ENCODE measurements around the gene ISCU. TPM values are rescaled to one million over a fixed set of nuclear protein-coding genes. Genes with fewer than 3 reads are reported as not detected.
"Not testable (repeated sequence)": the region's sequence is repeated elsewhere in the genome, so short reads cannot be mapped to it uniquely, and the experiment has no call there.

The ISCU gene
- total and polyA plus RNA-seq, 9 of the 15 experiments (the other 6 are each of a cell fraction or from before 2014, with no cell fraction given): 15.9 to 92.5 (median 77.3) TPM

DNA sequence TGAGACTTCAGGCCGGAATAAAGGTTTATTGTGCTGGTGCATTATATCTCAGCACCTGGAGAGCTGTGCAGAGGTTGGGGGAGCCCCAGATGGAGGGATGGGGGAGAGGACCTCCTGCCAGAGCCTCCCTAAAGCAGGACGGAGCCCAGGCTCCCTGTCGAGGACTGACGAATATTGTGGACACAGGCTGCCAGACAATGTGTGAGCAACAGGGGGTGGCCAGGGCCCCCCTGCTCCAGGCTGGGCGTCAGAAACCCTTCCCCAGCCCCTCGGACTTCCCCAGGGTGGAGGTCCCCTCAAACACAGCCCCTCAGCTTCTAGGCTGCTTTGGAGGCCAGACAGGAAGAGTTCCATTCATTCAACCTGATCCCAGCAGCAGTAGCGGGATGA lies 27.4 kb downstream of the ISCU start (continued):
- TF ChIP-seq, protein P1, sequence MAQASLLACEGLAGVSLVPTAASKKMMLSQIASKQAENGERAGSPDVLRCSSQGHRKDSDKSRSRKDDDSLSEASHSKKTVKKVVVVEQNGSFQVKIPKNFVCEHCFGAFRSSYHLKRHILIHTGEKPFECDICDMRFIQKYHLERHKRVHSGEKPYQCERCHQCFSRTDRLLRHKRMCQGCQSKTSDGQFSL (CRISPR knock-in tag; IDR thresholded peaks at IDR 0.05): no peak
- TF ChIP-seq, protein P1 (tag; IDR thresholded peaks at IDR 0.05): no peak
- TF ChIP-seq GATAD2B (IDR thresholded peaks at IDR 0.05; ENCODE audit: borderline replicate concordance) (no peak), NFYB (IDR thresholded peaks at IDR 0.05; ENCODE audit: extremely low read depth, insufficient read length) (no peak), DPF2 (IDR thresholded peaks at IDR 0.05) (no peak), IRF1 (CRISPR knock-in tag; IDR thresholded peaks at IDR 0.05; ENCODE audit: borderline replicate concordance) (no peak), ZFP30 (CRISPR knock-in tag; IDR thresholded peaks at IDR 0.05; ENCODE audit: borderline replicate concordance) (no peak), KAT8 (IDR thresholded peaks at IDR 0.05; ENCODE audit: low read depth) (no peak), GATA2 (CRISPR knock-in tag; IDR thresholded peaks at IDR 0.05) (no peak)

- POLR2A ChIA-PET: interaction anchor here (0.6 kb wide), 1 partner anchor 306 kb away, joined by 3 read pairs; no protein-coding TSS in a partner anchor
Measured at GRCh38 chr12:108590463-108590862, 28.1 kb downstream of the ISCU start.

More at GRCh38 chr12:108590463-108590862, 28.1 kb downstream of the ISCU start:
- Histone ChIP-seq H3K4me1 (replicated peaks in 1 of 2; ENCODE audit: control insufficient read depth in 2 of 2, insufficient read depth in 2 of 2, low read length in 2 of 2) (peaks cover 0 to 24% of the 10 kb centered on the region in 2 experiments; a peak in 1 of 5 replicates), H3K27me3 (ENCODE audit: control insufficient read depth in 2 of 2, insufficient read depth in 2 of 2, low read length in 2 of 2) (peaks cover 0 to 24% of the 10 kb centered on the region in 2 experiments; a peak in 3 of 5 replicates)
- intact Hi-C loops (cut with micrococcal nuclease); H3K79me2 ChIP-seq (ENCODE audit: control insufficient read depth, insufficient read depth, low read length); H3K4me2 ChIP-seq (ENCODE audit: insufficient read depth, low read length); BruUV-seq (replicated peaks); DNase-seq (ENCODE audit: extremely low read depth in 1 of 4, low spot score in 3 of 4); H3K9me3 ChIP-seq (replicated peaks; ENCODE audit: control insufficient read depth, insufficient read depth, low read depth, low read length); FAIRE-seq; in situ Hi-C loops (cut with MboI); ATAC-seq; H4K20me1 ChIP-seq (replicated peaks; ENCODE audit: control insufficient read depth, insufficient read depth, low read length); H3K27ac ChIP-seq (ENCODE audit: extremely low read depth, low read depth, low read length); CTCF ChIA-PET (ENCODE audit: low intra/inter-chr PET ratio); H3K9ac ChIP-seq (ENCODE audit: insufficient read depth in 1 of 2, low read depth in 2 of 2, low read length in 2 of 2); H3K9me1 ChIP-seq (ENCODE audit: control insufficient read depth, insufficient read depth, low read length); H2AFZ ChIP-seq (ENCODE audit: low read depth, low read length); H3K36me3 ChIP-seq (ENCODE audit: control insufficient read depth, insufficient read depth, low read length); H3K4me3 ChIP-seq: not testable (repeated sequence)
- 42% methylated on average over 9 of the region's 9 CpGs for WGBS (ENCODE audit: insufficient coverage, low coverage, missing lambda C conversion rate)
- TF ChIP-seq SMAD4 (CRISPR knock-in tag; conservative IDR thresholded peaks at IDR 0.05) (peak; percentile 24; the same call in 1 of the 2 replicates), TRIM24 (IDR thresholded peaks at IDR 0.05) (peak in 1 of 2 experiments; percentile 12; a peak in 1 of 4 replicates), CEBPG (CRISPR knock-in tag; IDR thresholded peaks at IDR 0.05) (peak; percentile 56), CEBPG (tag; conservative IDR thresholded peaks at IDR 0.05 in 1 of 2, IDR thresholded peaks at IDR 0.05 in 1 of 2) (peak in 1 of 2 experiments; percentile 60; a peak in 1 of 4 replicates)
